ENCODE measurements around the gene ZNF621.

GRCh38 chr3:40581166-40581565, 56.4 kb downstream of the ZNF621 start:
- no peak for TF ChIP-seq EZH2phosphoT487 (IDR thresholded peaks at IDR 0.05; ENCODE audit: borderline replicate concordance, low read length)
- no peak for TF ChIP-seq CTCF (IDR thresholded peaks at IDR 0.05; ENCODE audit: low read depth, low read length, poor library complexity, severe bottlenecking)

Measured in DOHH2 (cell line).